Upper lobe of left lung (tissue), 4 donors: Measurements from ENCODE around the gene EYA4.

Experiments used
- EP300 ChIP-seq, 4 donors: sonication (generic); formaldehyde crosslinking; IDR thresholded peaks; one replicate each; pipeline ENCODE4 v1.5.1; 2017; ENCODE audit warnings: antibody characterized with exemption in 4 of 4, control low read depth in 2 of 4
- POLR2A ChIP-seq, 4 donors: fragments of 450-650 bp; IDR thresholded peaks; one replicate each; pipeline ENCODE4 v1.5.1; 2016 to 2017; ENCODE audit warnings: antibody characterized with exemption in 4 of 4, mild to moderate bottlenecking in 2 of 4
- POLR2AphosphoS5 ChIP-seq, 2 donors: sonication (generic); formaldehyde crosslinking; IDR thresholded peaks; one replicate each; pipeline ENCODE4 v1.5.1; 2017; ENCODE audit warnings: antibody characterized with exemption in 2 of 2
- TF ChIP-seq, protein P1 (sequence below), 6 experiments: fragments of 450-650 bp in 4 of 6; fragments of 200-600 bp in 2 of 6; sonication (generic) in 2 of 6; IDR thresholded peaks; one replicate each; pipeline ENCODE4 v1.5.1; 2016 to 2019; ENCODE audit warnings: antibody characterized with exemption in 6 of 6

DNA sequence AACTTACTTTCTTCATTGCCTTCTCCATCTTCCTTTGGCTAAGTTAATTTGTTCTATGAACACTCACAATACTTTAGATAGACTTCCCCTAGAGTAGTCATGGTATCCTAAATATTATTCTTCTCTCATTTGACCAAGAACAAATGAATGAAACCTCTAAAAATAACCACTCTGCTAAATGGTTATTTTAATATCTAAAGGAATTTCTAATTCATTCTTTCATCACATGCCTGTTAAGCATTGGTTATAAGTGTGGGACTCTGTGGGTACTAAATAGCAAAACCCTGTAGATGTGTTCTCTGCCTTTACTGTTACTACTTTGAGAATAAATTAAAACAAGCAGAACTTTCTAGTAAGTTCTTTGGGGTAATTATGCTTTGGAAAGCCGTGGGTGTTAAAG lies 138.9 kb downstream of the EYA4 start:
- TF ChIP-seq, protein P1, sequence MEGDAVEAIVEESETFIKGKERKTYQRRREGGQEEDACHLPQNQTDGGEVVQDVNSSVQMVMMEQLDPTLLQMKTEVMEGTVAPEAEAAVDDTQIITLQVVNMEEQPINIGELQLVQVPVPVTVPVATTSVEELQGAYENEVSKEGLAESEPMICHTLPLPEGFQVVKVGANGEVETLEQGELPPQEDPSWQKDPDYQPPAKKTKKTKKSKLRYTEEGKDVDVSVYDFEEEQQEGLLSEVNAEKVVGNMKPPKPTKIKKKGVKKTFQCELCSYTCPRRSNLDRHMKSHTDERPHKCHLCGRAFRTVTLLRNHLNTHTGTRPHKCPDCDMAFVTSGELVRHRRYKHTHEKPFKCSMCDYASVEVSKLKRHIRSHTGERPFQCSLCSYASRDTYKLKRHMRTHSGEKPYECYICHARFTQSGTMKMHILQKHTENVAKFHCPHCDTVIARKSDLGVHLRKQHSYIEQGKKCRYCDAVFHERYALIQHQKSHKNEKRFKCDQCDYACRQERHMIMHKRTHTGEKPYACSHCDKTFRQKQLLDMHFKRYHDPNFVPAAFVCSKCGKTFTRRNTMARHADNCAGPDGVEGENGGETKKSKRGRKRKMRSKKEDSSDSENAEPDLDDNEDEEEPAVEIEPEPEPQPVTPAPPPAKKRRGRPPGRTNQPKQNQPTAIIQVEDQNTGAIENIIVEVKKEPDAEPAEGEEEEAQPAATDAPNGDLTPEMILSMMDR (IDR thresholded peaks at IDR 0.05) = no peak
- TF ChIP-seq POLR2A (IDR thresholded peaks at IDR 0.05) (no peak), POLR2AphosphoS5 (IDR thresholded peaks at IDR 0.05) (no peak), EP300 (IDR thresholded peaks at IDR 0.05) (no peak)
